IMR-90 (cell line): ENCODE data around the gene NKD1. TPM values are rescaled to one million over a fixed set of nuclear protein-coding genes. Genes with fewer than 3 reads are reported as not detected.

Experiments
- ATAC-seq: fragments of 200-7000 bp; cut with Tn5 transposase; 2 replicates; pipeline ENCODE4 v1.9.1; 2020; ENCODE audit warnings: low read depth, mild to moderate bottlenecking, moderate library complexity
- BruUV-seq: library from RNA; stranded (reverse); fragments of 400-500 nt; replicated peaks from 2 replicates; lab custom pipeline; 2021; lab: Mats Ljungman, UMichigan
- CTCF ChIA-PET: fragments of 300-600 bp; formaldehyde crosslinking; extraction: SDS; loops from one replicate; lab custom pipeline; 2021; ENCODE audit warnings: antibody characterized with exemption; lab: Yijun Ruan, JAX
- POLR2A ChIA-PET: fragments of 300-600 bp; sonication (Branson Sonifier 250); formaldehyde crosslinking; loops from one replicate; lab custom pipeline; 2022; ENCODE audit warnings: antibody characterized with exemption; ENCODE audit not compliant: unreplicated experiment; lab: Charles Lee
- DNase-seq: peaks from one replicate; pipeline ENCODE4 v3.0.0; 2013
- H2AFZ ChIP-seq: replicated peaks from 2 replicates; pipeline ENCODE3; 2013; ENCODE audit warnings: low read length, mild to moderate bottlenecking; ENCODE audit not compliant: poor library complexity
- H2AK5ac ChIP-seq: 2 replicates; pipeline ENCODE4 v1.6.1; 2013; ENCODE audit warnings: low read depth, low read length, inconsistent platforms
- H2AK9ac ChIP-seq: replicated peaks from 2 replicates; pipeline ENCODE3; 2013; ENCODE audit warnings: mild to moderate bottlenecking, low read depth, low read length, moderate library complexity; ENCODE audit not compliant: poor library complexity
- H2BK120ac ChIP-seq: 2 replicates; pipeline ENCODE4 v1.6.1; 2013; ENCODE audit warnings: low read depth, low read length, inconsistent platforms
- H2BK15ac ChIP-seq: 3 replicates; pipeline ENCODE4 v1.6.1; 2013; ENCODE audit warnings: low read depth, low read length, inconsistent platforms
- H2BK20ac ChIP-seq: 2 replicates; pipeline ENCODE4 v1.6.1; 2013; ENCODE audit warnings: low read depth, mild to moderate bottlenecking, inconsistent platforms, low read length, moderate library complexity
- H2BK5ac ChIP-seq: 2 replicates; pipeline ENCODE4 v1.6.1; 2013; ENCODE audit warnings: mild to moderate bottlenecking, low read depth, low read length, inconsistent platforms; ENCODE audit not compliant: poor library complexity, severe bottlenecking
- H3K14ac ChIP-seq: replicated peaks from 2 replicates; pipeline ENCODE4 v1.6.1; 2013; ENCODE audit warnings: low read depth, low read length, inconsistent platforms
- H3K18ac ChIP-seq: 2 replicates; pipeline ENCODE4 v1.6.1; 2013; ENCODE audit warnings: low read depth, low read length, control low read depth
- H3K23ac ChIP-seq: 2 replicates; pipeline ENCODE4 v1.6.1; 2013; ENCODE audit warnings: low read depth, low read length, inconsistent platforms
- H3K27ac ChIP-seq: 2 replicates; pipeline ENCODE4 v1.5.1; 2013; ENCODE audit warnings: mild to moderate bottlenecking, control low read depth, low read length; ENCODE audit not compliant: insufficient read depth
- H3K27me3 ChIP-seq: 2 replicates; pipeline ENCODE4 v1.6.1; 2013; ENCODE audit warnings: low read length; ENCODE audit not compliant: control insufficient read depth, insufficient read depth
- H3K36me3 ChIP-seq: 2 replicates; pipeline ENCODE4 v1.6.1; 2013; ENCODE audit warnings: low read length, mixed read lengths; ENCODE audit not compliant: control insufficient read depth, insufficient read depth
- H3K4ac ChIP-seq: 2 replicates; pipeline ENCODE4 v1.6.1; 2013; ENCODE audit warnings: low read depth, low read length, inconsistent platforms
- H3K4me1 ChIP-seq: 2 replicates; pipeline ENCODE4 v1.6.1; 2013; ENCODE audit warnings: low read length, mixed read lengths; ENCODE audit not compliant: control insufficient read depth, insufficient read depth
- H3K4me2 ChIP-seq: 2 replicates; pipeline ENCODE4 v1.6.1; 2013; ENCODE audit warnings: low read depth, mild to moderate bottlenecking, control low read depth, low read length, moderate library complexity
- H3K4me3 ChIP-seq: 2 replicates; pipeline ENCODE4 v1.5.1; 2013; ENCODE audit warnings: low read depth, mild to moderate bottlenecking, control low read depth, low read length, moderate library complexity; ENCODE audit not compliant: insufficient read depth
- H3K56ac ChIP-seq: 2 replicates; pipeline ENCODE4 v1.6.1; 2013; ENCODE audit warnings: low read length, inconsistent platforms; ENCODE audit not compliant: insufficient read depth; ENCODE audit errors: extremely low read depth
- H3K79me1 ChIP-seq, 2 experiments: 2 replicates each; pipeline ENCODE4 v1.6.1; 2013; ENCODE audit warnings: low read length in 2 of 2, inconsistent platforms in 1 of 2, low read depth in 1 of 2
- H3K9ac ChIP-seq: 2 replicates; pipeline ENCODE4 v1.6.1; 2013; ENCODE audit warnings: low read depth, low read length, control low read depth
- H3K9me1 ChIP-seq: 2 replicates; pipeline ENCODE4 v1.6.1; 2013; ENCODE audit warnings: low read length, inconsistent platforms; ENCODE audit not compliant: insufficient read depth
- H3K9me3 ChIP-seq: 2 replicates; pipeline ENCODE4 v1.6.1; 2013; ENCODE audit warnings: low read length; ENCODE audit not compliant: control insufficient read depth, insufficient read depth
- H4K20me1 ChIP-seq: 2 replicates; pipeline ENCODE4 v1.6.1; 2013; ENCODE audit warnings: low read length, inconsistent platforms; ENCODE audit not compliant: insufficient read depth
- H4K5ac ChIP-seq: 2 replicates; pipeline ENCODE4 v1.6.1; 2013; ENCODE audit warnings: mild to moderate bottlenecking, low read depth, low read length, control low read depth
- H4K8ac ChIP-seq, 2 experiments: 2 replicates each; pipeline ENCODE4 v1.6.1; 2013; ENCODE audit warnings: low read depth in 2 of 2, low read length in 2 of 2, control low read depth in 1 of 2, inconsistent platforms in 1 of 2
- H4K91ac ChIP-seq: 2 replicates; pipeline ENCODE4 v1.6.1; 2013; ENCODE audit warnings: low read depth, low read length, inconsistent platforms; ENCODE audit not compliant: insufficient read depth
- BHLHE40 ChIP-seq: fragments of 150-350 bp; IDR thresholded peaks from 2 replicates; pipeline ENCODE4 v1.6.1; 2016; ENCODE audit warnings: mild to moderate bottlenecking, low read depth, low read length
- ELK1 ChIP-seq: fragments of 150-350 bp; IDR thresholded peaks from 2 replicates; pipeline ENCODE4 v1.6.1; 2016; ENCODE audit warnings: low read depth, mild to moderate bottlenecking, low read length, moderate library complexity, borderline replicate concordance
- RAD21 ChIP-seq: IDR thresholded peaks from 2 replicates; pipeline ENCODE4 v1.6.1; 2012; ENCODE audit warnings: low read length, improper control_type of control experiment
- RFX5 ChIP-seq: IDR thresholded peaks from 2 replicates; pipeline ENCODE4 v1.8.0; 2012; ENCODE audit warnings: low read depth, mild to moderate bottlenecking, low read length, moderate library complexity
- WGBS, 2 experiments: methylation state at CpG; one replicate each; pipeline versions ENCODE4 v1.1.5 to v1.1.7; 2013; ENCODE audit warnings: missing lambda C conversion rate in 2 of 2; ENCODE audit not compliant: insufficient read length in 1 of 2; ENCODE audit errors: extremely low coverage in 2 of 2; 5-methylcytosine and 5-hydroxymethylcytosine counted together
- dilution Hi-C: fragments of 300-500 bp; cut with HindIII; formaldehyde crosslinking; loops from one replicate; pipeline ENCODE4 v1.14.3; 2018; ENCODE audit warnings: low sequenced_read_pairs; ENCODE audit not compliant: unreplicated experiment
- in situ Hi-C: fragments of 300-500 bp; cut with MboI; formaldehyde crosslinking; loops from 3 replicates; pipeline ENCODE4 v1.14.3; 2019; ENCODE audit warnings: low sequenced_read_pairs, inconsistent platforms, mixed read lengths
- intact Hi-C: fragments of 100-400 bp; cut with micrococcal nuclease; formaldehyde crosslinking; loops from 2 replicates; pipeline ENCODE4 v1.10.0; 2022
- polyA plus RNA-seq, 3 experiments: library from polyadenylated mRNA; depleted of rRNA; stranded (reverse); fragments of >200 nt; gene quantifications; 2 replicates each; pipeline ENCODE4 v1.2.3, GENCODE V29; 2012; ENCODE audit warnings: low replicate concordance in 1 of 3
- total RNA-seq: library from RNA; depleted of rRNA; stranded (reverse); fragments of >200 nt; gene quantifications from 2 replicates; pipeline ENCODE4 v1.2.3, GENCODE V29; 2012

NKD1 gene
- total and polyA plus RNA-seq, 2 of the 4 experiments (the other 2 are of a cell fraction): not detected

- ChIA-PET POLR2A (no interaction called here), CTCF (no interaction called here)
- no peak overlapping the region for H4K8ac ChIP-seq
- no peak overlapping the region for H2AFZ ChIP-seq
- no peak for TF ChIP-seq ELK1
- no peak for TF ChIP-seq RFX5
- TF ChIP-seq BHLHE40: no peak
- no peak for TF ChIP-seq RAD21
- no peaks in the 10 kb centered on the region for H3K9me3 ChIP-seq
- H3K4ac ChIP-seq: no peak overlapping the region
- H3K27me3 ChIP-seq: peaks cover 3% of the 10 kb centered on the region; the same call in 1 of the 2 replicates
- H2AK9ac ChIP-seq: no peak overlapping the region
- H3K4me2 ChIP-seq: no peak overlapping the region
- no peaks in the 10 kb centered on the region for H3K9me1 ChIP-seq
- H3K18ac ChIP-seq: no peak overlapping the region
- H3K36me3 ChIP-seq: no peaks in the 10 kb centered on the region
- H3K9ac ChIP-seq: no peak overlapping the region
- no peaks in the 10 kb centered on the region for H4K20me1 ChIP-seq
- ATAC-seq (no peak), DNase-seq (no peak)
- no peak overlapping the region for H4K91ac ChIP-seq
- 87% methylated on average over 6 of the region's 17 CpGs; no CpG with 5 or more reads in 1 of the 2 experiments for WGBS, 2 experiments
- in situ Hi-C loops: no loop called here
- no peak overlapping the region for H2BK15ac ChIP-seq
- intact Hi-C loops: no loop called here
- H2AK5ac ChIP-seq: no peak overlapping the region
- H2BK20ac ChIP-seq: no peak overlapping the region
- no TSS peak for BruUV-seq
- H3K4me1 ChIP-seq: no peaks in the 10 kb centered on the region
- H3K27ac ChIP-seq: no peak overlapping the region
- H2BK120ac ChIP-seq: no peak overlapping the region
- dilution Hi-C loops: no loop called here
- no peak overlapping the region for H3K23ac ChIP-seq
- H3K79me1 ChIP-seq: no peaks in the 10 kb centered on the region
- no peak overlapping the region for H3K4me3 ChIP-seq
- H3K14ac ChIP-seq: no peak overlapping the region
- no peak overlapping the region for H3K56ac ChIP-seq
- H4K5ac ChIP-seq: no peak overlapping the region
- no peak overlapping the region for H2BK5ac ChIP-seq
Measured at GRCh38 chr16:50635505-50636392, 87.6 kb downstream of the NKD1 start.
